GM12872 (cell line): ENCODE data around the gene MBD2.
A peak's percentile ranks its signal among the peaks of the same experiment; 100 is the strongest.

Experiments
- CTCF ChIP-seq: IDR thresholded peaks from 3 replicates; pipeline ENCODE4 v1.5.1; 2011; ENCODE audit warnings: low read depth, mild to moderate bottlenecking, low read length, moderate library complexity; ENCODE audit not compliant: insufficient read depth

MBD2 gene

GRCh38 chr18:54233228-54233625 lies 8.8 kb upstream of the MBD2 start:
- no peak for TF ChIP-seq CTCF

GRCh38 chr18:54232485-54233227 lies 8.2 kb upstream of the MBD2 start:
- TF ChIP-seq CTCF = no peak

- TF ChIP-seq CTCF = no peak
Measured at GRCh38 chr18:54229421-54230059, 5.1 kb upstream of the MBD2 start.

- no peak for TF ChIP-seq CTCF
Measured at GRCh38 chr18:54228364-54228763, 3.9 kb upstream of the MBD2 start.

- TF ChIP-seq CTCF = no peak
Measured at GRCh38 chr18:54223568-54224241, 764 bp downstream of the MBD2 start.

GRCh38 chr18:54222922-54223567 lies 1.4 kb downstream of the MBD2 start:
- TF ChIP-seq CTCF = peak; percentile 66

GRCh38 chr18:54220406-54220805 lies 4.1 kb downstream of the MBD2 start:
- no peak for TF ChIP-seq CTCF
